GM12874 (cell line): ENCODE results near the gene RTL10.

Source experiments
- CTCF ChIP-seq: IDR thresholded peaks from 2 replicates; pipeline ENCODE4 v1.5.1; 2011; ENCODE audit warnings: low read depth, mild to moderate bottlenecking, control low read depth, low read length, moderate library complexity; ENCODE audit not compliant: insufficient read depth

Gene RTL10

DNA sequence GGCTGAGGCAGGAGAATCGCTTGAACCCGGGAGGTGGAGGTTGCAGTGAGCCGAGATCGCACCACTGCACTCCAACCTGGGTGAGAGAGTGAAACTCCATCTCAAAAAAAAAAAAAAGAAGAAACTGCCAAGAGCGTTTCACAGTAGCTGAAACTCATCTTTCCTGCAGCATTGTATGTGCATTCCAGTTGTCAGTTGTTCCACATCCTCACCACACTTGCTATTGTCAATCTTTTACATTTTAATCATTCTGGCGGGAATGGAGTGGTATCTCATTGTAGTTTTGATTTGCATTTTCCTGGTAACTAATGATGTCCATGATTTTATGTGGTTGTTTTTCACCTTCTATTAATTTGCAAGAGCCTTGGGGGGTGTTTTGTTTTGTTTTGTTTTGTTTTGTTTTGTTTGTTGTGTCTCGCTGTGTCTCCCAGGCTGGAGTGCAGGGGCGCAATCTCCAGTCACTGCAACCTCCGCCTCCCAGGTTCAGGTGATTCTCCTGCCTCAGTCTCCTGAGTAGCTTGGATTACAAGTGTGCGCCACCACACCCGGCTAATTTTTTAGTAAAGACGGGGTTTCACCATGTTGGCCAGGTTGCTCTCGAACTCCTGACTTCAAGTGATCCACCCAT lies 8.1 kb upstream of the RTL10 start:
- TF ChIP-seq CTCF: no peak

DNA sequence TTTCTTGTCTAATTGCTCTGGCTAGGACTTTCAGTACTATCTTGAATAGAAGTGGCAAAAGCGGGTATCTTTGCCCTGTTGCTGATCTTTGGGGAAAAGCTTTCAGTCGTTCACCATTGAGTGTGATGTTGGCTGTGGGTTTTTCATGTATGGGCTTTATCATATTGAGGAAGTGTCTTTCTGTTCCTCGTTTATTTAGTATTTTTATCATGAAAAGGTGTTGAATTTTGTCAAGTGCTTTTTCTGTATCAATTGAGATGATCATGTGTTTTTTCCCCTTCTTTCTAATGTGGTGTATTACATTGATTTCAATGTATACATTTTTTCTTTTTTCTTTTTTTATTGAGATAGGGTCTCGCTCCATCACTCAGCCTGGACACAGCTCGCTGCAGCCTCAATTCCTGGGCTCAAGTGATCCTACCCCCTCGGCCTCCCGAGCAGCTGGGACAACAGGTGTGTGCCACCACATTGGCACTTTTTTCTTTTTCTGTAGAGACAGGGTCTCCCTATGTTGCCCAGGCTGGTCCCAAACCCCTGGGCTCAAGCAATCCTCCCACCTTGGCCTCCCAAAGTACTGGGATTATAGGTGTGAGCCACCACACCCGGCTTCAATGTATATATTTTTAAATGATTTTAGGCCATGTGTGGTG lies 5.3 kb upstream of the RTL10 start:
- no peak for TF ChIP-seq CTCF

DNA sequence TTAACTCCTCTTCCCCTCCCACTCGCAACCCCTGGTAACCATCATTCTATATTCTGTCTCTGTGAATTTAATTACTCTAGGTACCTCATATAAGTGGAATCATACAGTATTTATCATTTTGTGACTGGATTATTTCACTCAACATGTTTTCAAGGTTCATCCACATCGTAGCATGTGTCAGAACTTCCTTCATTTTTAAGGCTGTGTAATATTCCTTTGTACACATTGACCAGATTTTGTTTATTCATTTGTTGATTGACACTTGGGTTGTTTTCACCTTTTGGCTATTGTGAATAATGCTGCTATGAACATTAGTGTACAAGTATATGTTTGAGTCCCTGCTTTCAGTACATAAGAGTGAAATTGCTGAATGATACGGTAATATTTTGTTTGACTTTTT lies 2.7 kb upstream of the RTL10 start:
- TF ChIP-seq CTCF: no peak

DNA sequence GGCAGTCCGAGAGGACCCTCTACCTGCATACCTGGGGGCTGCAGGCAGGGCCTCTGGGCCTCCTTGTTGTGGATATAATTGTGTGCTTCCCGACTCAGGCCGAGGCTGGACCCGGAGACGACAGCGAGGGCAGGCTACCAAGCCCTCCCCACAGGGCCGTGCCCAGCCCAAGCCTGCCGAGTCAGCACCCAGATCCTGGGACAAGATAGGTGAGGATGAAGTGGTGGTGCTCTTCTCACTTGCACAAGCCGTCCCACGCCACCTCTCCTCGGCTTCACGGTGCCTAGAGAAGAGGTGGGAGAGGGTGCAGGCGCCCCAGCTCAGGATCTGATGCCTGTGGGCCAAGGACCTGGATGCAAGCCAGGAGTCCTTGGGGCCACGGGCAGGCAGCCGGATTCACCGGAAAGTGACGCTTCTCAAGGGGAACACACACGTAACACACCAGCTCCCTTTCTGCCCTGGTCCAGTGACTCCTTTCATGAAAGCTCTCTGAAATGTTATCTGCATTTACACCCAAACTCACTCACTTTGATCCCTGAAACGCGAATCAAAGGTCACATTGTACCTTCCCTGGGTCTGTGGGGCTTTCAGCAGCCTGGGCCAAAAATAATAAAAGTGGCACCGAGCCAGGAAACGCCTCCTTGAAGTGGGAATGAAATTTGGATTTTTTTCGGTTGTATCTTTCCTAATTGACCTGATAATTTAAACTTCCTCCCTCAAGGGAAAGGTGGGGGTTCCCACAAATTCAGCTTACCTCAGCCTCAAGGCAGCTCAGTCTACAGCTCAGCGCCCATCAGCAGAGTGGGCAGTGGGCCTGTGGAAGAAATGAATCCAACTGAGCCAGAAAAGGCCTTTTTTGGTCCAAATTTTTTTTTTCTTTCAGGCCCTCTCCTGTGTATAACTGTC lies 1.1 kb upstream of the RTL10 start:
- TF ChIP-seq CTCF: no peak

DNA sequence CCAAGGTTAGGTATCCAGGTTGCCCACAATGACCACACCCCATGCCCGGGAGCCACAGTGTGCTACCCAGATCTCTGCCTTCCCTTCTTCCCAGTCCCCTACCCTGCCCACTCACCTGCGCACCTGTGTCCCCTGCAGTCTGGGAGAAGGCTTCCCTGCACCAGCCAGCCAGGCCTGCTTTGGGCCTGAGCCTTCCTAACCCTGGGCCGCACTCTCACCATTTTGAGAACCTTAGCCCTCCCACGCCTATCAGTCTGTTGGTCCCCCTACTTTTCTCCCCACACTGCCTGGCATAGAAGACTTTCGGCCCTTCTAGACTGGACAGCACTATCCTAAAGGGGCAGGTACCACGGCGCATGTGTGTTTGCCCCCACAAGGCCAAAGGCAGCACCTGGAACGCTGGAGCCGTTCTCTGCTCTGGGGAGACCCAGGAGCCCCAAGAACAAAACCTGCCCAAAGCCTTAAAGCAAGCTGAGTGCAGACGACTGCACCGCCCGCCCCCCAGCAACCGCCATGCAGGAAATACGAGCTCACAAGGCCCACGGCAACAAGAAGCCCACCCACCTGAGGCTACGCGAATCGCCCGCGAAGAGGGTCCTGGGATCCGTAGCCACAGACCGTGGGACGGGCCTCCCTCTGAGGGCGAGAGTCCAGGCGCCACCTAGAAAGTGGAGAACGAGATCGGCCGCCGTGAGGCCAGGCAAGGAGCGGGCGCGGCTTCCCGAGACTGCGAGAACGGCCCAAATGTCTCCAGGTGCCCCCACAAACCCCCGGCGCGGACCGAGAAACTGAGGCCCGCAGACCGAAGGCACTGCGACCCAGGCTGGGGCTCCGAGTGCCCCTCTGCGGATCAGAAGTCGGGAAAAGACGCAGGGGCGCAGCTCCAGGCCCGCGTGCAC lies 546 bp downstream of the RTL10 start:
- TF ChIP-seq CTCF: no peak

- TF ChIP-seq CTCF: no peak
These were observed 1.4 kb downstream of the RTL10 start for GRCh38 chr22:19853058-19853878.
